NT2/D1 (cell line): ENCODE data around the gene ADCY7.

Experiments used
- DNase-seq: peaks from one replicate; pipeline ENCODE4 v3.0.0-alpha.2; 2011; ENCODE audit warnings: low read depth, low spot score
- H3K27me3 ChIP-seq: 2 replicates; pipeline ENCODE4 v1.6.0; 2011; ENCODE audit warnings: mild to moderate bottlenecking; ENCODE audit not compliant: insufficient read length, insufficient read depth
- H3K36me3 ChIP-seq: 2 replicates; pipeline ENCODE4 v1.6.1; 2011; ENCODE audit warnings: mild to moderate bottlenecking, low read length, mixed read lengths; ENCODE audit not compliant: insufficient read depth, insufficient read length
- H3K4me1 ChIP-seq: 2 replicates; pipeline ENCODE4 v1.5.1; 2011; ENCODE audit not compliant: insufficient read depth, insufficient read length
- H3K4me3 ChIP-seq: 2 replicates; pipeline ENCODE4 v1.5.1; 2011; ENCODE audit warnings: low read depth; ENCODE audit not compliant: insufficient read length
- H3K9ac ChIP-seq: 2 replicates; pipeline ENCODE4 v1.6.0; 2011; ENCODE audit warnings: low read depth; ENCODE audit not compliant: insufficient read length
- H3K9me3 ChIP-seq: 2 replicates; pipeline ENCODE4 v1.5.1; 2011; ENCODE audit warnings: mild to moderate bottlenecking, low read length; ENCODE audit not compliant: insufficient read depth
- SUZ12 ChIP-seq: IDR thresholded peaks from 2 replicates; pipeline ENCODE4 v1.6.1; 2011; ENCODE audit not compliant: insufficient read length, insufficient read depth; ENCODE audit errors: extremely low read depth
- YY1 ChIP-seq: IDR thresholded peaks from 2 replicates; pipeline ENCODE4 v1.6.1; 2011; ENCODE audit not compliant: insufficient read length, insufficient read depth
- ZNF274 ChIP-seq: IDR thresholded peaks from 2 replicates; pipeline ENCODE4 v1.6.1; 2011; ENCODE audit warnings: mild to moderate bottlenecking, low read depth, low read length

ADCY7 gene

GRCh38 chr16:50252082-50252611 is 14.2 kb upstream of the ADCY7 start:
- peaks cover 16% of the 10 kb centered on the region; the same call in 1 of the 2 replicates for H3K9me3 ChIP-seq
- no peaks in the 10 kb centered on the region for H3K27me3 ChIP-seq
- H3K9ac ChIP-seq, result no peak overlapping the region
- peaks cover 16% of the 10 kb centered on the region for H3K36me3 ChIP-seq
- no peak overlapping the region for H3K4me3 ChIP-seq
- no peak for DNase-seq
- peaks cover 17% of the 10 kb centered on the region for H3K4me1 ChIP-seq
- TF ChIP-seq ZNF274 (no peak), SUZ12 (no peak)

DNA sequence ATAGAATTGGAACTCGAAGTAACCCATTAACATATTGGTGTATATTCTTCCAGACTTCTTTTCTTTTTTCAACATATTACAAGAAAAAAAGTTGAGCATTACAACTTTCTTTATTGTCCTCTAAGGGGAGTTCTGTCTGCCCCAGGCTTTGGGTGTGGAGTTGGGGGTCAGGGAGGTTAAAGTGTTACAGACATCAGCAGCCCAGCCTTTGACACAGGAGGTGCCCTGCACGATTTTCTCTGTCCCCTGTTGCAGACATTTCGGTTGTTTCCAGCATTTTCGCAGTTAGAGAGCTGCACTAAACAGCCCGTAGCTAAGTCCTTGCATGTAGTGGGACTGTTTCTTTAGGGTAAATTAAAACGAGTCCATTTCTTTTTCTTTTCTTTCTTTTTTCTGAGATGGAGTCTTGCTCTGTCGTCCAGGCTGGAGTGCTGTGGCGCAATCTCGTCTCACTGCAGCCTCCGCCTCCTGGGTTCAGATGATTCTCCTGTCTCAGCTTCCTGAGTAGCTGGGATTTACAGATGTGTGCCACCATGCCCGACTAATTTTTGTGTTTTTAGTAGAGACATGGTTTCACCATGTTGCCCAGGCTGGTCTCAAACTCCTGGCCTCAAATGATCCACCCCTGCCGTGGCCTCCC is 13.4 kb upstream of the ADCY7 start:
- peaks cover 19% of the 10 kb centered on the region for H3K4me1 ChIP-seq
- H3K27me3 ChIP-seq, result no peaks in the 10 kb centered on the region
- peaks cover 16% of the 10 kb centered on the region; the same call in 1 of the 2 replicates for H3K9me3 ChIP-seq
- TF ChIP-seq YY1, result no peak
- TF ChIP-seq ZNF274, result no peak
- no peak for TF ChIP-seq SUZ12
- peaks cover 16% of the 10 kb centered on the region for H3K36me3 ChIP-seq
- no peak overlapping the region for H3K9ac ChIP-seq
- no peak overlapping the region for H3K4me3 ChIP-seq
- DNase-seq, result no peak

- H3K9ac ChIP-seq, result no peak overlapping the region
- peaks cover 16% of the 10 kb centered on the region; the same call in 1 of the 2 replicates for H3K9me3 ChIP-seq
- H3K27me3 ChIP-seq, result no peaks in the 10 kb centered on the region
- DNase-seq, result no peak
- peaks cover 16% of the 10 kb centered on the region for H3K36me3 ChIP-seq
- H3K4me1 ChIP-seq, result peaks cover 19% of the 10 kb centered on the region
- no peak overlapping the region for H3K4me3 ChIP-seq
- TF ChIP-seq SUZ12 (no peak), YY1 (no peak), ZNF274 (no peak)
Measured at GRCh38 chr16:50253514-50253910, 12.8 kb upstream of the ADCY7 start.

- DNase-seq, result no peak
Measured at GRCh38 chr16:50254072-50254471, 12.3 kb upstream of the ADCY7 start.

DNA sequence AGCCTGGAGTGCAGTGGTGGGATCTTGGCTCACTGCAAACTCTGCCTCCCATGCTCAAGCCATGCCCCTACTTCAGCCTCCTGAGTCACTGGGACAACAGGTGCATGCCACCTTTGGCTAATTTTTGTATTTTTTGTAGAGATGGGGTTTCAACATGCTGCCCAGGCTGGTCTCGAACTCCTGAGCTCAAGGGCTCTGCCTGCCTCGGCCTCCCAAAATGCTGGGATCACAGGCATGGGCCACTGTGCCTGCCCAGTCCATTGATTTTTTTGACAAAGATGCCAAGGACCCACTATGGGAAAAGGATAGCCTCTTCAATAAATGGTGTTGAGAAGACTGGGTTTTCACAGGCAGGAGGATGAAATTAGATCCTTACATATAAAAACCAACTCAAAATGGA is 10.8 kb upstream of the ADCY7 start:
- Histone ChIP-seq H3K27me3 (no peaks in the 10 kb centered on the region), H3K36me3 (peaks cover 9% of the 10 kb centered on the region), H3K9ac (no peak overlapping the region), H3K4me3 (no peak overlapping the region), H3K9me3 (peaks cover 16% of the 10 kb centered on the region; the same call in 1 of the 2 replicates), H3K4me1 (peaks cover 12% of the 10 kb centered on the region)
- no peak for DNase-seq
- TF ChIP-seq YY1, result no peak
- TF ChIP-seq ZNF274, result no peak
- TF ChIP-seq SUZ12, result no peak

More at GRCh38 chr16:50254072-50254471, 12.3 kb upstream of the ADCY7 start:
- H3K36me3 ChIP-seq, result peaks cover 16% of the 10 kb centered on the region
- H3K4me3 ChIP-seq, result no peak overlapping the region
- H3K4me1 ChIP-seq, result peaks cover 16% of the 10 kb centered on the region
- peaks cover 16% of the 10 kb centered on the region; the same call in 1 of the 2 replicates for H3K9me3 ChIP-seq
- H3K9ac ChIP-seq, result no peak overlapping the region
- no peaks in the 10 kb centered on the region for H3K27me3 ChIP-seq
- no peak for TF ChIP-seq YY1
- TF ChIP-seq SUZ12, result no peak
- TF ChIP-seq ZNF274, result no peak

DNA sequence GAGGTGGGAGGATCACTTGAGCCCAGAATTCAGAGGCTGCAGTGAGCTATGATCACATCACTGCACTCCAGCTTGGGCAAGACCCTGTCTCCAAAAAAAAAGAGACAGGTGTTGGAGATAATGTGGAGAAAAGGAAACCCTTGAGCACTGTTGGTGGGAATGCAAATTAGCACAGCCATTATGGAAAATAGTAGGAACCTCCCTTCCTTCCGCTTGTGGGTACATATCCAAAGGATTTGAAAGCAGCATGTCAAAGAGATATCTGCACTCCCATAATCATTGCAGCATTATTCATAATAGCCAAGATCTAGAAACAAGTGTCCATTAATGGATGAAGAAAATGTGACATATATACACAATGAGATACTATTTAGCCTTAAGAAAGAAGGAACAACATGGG is 9.7 kb upstream of the ADCY7 start:
- Histone ChIP-seq H3K36me3 (peaks cover 7% of the 10 kb centered on the region), H3K4me3 (no peak overlapping the region), H3K27me3 (no peaks in the 10 kb centered on the region), H3K9me3 (peaks cover 16% of the 10 kb centered on the region; the same call in 1 of the 2 replicates), H3K4me1 (peaks cover 12% of the 10 kb centered on the region), H3K9ac (no peak overlapping the region)
- no peak for TF ChIP-seq SUZ12
- no peak for TF ChIP-seq YY1
- no peak for TF ChIP-seq ZNF274
- no peak for DNase-seq

GRCh38 chr16:50257876-50258275 is 8.5 kb upstream of the ADCY7 start:
- Histone ChIP-seq H3K9ac (no peak overlapping the region), H3K27me3 (no peaks in the 10 kb centered on the region), H3K36me3 (peaks cover 7% of the 10 kb centered on the region), H3K9me3 (peaks cover 12% of the 10 kb centered on the region; the same call in 1 of the 2 replicates), H3K4me3 (no peak overlapping the region), H3K4me1 (peaks cover 12% of the 10 kb centered on the region)
- no peak for DNase-seq
- TF ChIP-seq ZNF274 (no peak), SUZ12 (no peak), YY1 (no peak)
